NCI-H146 (cell line): ENCODE measurements around the gene CELF1.
"Not testable (repeated sequence)": the region's sequence is repeated elsewhere in the genome, so short reads cannot be mapped to it uniquely, and the experiment has no call there.

Source experiments
- DNase-seq: peaks from one replicate; lab custom pipeline; 2025; lab: John Stamatoyannopoulos, UW

The CELF1 gene

DNA sequence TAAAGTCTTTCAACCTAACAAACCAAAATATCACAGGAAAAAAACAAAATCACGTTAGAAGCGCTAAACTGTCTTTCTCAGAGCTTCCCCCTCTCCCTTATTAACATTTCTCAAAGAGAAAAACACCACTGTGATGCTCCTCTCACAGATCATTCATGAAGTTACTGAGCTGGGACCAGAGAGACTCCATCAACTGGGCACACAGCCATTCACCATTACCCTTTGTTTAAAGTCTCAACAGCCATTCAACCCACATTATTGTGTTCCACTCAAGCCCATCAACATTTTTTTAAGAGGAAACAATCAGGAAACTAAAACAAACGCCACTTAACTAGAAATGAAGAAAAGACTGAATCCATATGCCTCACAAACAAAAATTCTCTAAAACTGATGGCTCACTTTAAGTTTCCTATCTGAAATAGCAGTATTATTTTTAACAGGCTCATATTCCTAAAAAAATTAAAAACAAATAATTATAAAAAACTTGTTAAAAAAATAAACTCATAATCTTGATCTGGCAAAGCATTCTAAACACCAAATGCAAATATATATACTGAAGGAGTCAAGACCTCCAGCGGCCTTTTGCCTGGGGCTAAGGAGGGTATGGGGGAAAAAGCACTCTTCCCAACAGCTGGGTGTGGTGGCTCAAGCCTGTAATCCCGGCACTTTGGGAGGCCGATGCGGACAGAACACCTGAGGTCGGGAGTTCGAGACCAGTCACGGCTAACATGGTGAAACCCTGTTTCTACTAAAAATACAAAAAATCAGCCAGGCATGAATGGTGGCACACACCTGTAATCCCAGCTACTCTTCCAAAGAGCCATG is 14.0 kb downstream of the CELF1 start:
- DNase-seq, result peak; percentile 51

DNA sequence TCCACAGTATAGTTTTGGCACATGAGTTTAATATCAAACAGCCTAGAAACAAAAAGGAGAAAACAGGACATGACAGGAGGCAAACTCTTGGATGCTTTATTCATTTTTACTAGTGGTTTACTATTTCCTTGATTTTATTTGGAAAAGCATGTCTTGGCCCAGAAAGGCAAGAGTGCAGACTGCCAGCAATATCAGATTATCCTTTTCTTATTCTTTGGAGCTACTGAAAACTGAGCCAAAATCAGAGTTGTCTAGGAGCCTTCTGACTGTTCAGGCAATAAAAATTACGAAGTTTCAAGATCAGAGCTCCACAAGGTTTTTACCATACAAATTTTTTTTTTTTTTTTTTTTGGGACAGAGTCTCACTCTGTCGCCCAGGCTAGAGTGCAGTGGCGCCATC is 16.0 kb downstream of the CELF1 start:
- no peak for DNase-seq

DNA sequence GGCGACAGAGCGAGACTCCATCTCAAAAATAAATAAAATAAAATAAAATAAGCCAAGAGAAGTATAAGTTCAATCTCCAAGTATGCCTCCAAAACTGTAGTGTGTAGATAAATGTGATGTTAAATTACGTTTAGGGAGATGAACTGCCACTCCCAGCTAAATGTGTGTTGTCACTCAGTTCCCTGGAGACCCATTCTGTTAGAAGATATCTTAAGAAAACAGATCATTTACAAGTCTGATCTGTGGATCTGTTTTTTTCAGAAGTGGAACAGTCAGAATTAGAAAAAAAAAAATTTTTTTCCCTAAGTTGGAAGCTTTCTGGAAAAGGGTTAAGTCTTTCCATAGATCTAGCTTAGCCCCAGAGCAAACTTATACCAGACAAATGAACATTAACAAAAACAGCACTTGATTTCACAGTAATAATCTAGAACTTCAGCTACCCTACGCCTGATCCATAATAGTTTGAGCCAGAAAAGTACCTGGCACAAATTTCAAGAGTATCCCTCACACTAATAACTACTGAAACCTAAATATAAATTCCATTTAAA is 18.2 kb downstream of the CELF1 start:
- DNase-seq, result no peak

DNA sequence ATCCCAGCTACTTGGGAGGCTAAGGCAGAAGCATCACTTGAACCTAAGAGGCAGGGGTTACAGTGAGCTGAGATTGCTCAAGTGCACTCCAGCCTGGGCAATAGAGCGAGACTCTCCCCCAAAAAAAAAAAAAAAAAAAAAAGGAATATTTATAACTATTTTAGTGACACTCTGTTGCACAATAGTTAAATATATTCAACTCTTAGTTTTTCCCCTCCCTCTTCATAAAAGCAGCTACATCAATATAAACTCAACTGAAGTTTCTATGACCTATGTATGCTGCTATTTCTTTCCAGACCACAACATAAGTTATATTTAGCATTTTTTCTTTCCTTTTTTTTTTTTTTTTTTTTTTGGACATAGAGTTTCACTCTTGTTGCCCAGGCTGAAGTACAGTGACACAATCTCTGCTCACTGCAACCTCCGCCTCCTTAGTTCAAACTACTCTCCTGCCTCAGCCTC is 19.2 kb downstream of the CELF1 start:
- DNase-seq, result no peak

DNA sequence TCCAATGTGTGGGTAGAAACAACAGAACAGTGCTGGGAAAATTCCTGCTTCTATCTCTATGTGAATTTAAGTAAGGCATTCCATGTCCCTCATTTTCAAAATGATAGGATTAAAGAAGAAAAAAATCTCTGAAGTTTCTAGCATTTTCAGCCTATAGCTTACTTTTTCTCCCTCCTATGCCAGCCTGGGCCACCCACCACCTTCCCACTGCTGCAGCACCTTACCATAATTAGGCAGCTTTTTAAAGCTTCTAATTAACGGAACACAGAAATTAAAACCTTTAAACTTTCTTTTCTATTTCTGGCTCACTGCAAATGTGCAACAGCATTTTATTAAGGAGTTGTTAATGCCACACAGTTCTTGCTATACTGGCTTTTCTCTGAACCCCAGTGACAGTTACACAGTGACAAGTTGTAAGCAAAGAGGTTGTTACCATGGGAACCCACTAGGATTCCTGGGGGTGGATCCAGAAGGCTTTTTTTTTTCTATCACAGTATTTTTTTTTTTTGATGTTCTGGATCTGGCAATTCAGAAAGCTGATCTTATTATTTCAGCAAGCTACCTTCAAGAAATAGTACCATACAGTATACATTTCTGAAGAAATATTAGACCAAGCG is 20.2 kb downstream of the CELF1 start:
- peak; percentile 21 for DNase-seq

DNA sequence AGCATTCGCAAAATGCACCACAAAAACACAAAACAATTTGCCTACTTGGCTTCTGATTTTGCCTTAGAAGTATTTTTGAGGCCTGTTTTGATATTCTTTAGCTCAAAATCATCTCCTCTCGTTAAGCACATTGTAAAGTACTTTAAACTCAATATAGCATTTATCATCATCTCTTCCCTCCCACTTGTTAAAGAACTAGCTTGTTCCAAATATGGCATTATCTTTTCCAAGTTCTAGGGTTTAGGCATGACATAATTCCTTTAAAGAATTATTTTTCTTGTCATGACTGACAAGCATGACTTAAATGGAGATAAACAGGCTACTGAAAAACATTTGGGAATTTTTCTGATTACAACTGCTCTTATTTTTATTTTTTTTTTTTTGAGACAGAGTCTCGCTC is 21.3 kb downstream of the CELF1 start:
- no peak for DNase-seq

DNA sequence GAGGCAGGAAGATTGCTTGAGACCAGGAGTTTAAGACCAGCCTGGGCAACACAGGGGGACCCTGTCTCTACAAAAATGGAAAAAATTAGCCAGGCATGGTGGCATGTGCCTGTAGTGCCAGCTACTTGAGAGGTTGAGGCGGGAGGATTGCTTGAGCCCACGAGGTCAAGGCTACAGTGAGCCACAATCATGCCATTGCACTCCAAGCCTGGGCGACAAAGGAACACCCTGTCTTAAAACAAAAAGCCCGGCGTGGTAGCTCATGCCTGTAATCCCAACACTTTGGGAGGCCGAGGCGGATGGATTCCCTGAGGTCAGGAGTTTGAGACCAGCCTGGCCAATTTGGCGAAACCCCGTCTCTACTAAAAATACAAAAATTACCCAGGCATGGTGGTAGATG is 22.2 kb downstream of the CELF1 start:
- not testable (repeated sequence) for DNase-seq

DNA sequence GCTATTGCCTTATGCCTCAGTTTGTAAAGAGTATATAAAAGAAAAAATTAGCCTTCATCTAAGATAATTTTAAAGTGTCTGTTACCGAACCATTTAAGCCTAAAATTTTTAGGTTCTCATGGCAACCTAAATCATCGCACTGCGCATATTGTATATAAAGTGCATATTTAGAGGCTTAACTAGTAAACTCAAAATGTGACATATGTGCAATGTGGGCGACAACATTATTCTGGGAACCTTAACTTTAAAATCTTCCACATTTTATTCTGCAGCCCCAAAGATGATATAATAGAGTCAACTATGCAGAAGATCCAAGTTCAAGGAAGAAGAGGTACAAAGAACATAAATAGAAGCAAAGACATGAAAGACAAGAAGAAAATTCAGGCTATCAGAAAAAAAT is 23.0 kb downstream of the CELF1 start:
- no peak for DNase-seq

DNA sequence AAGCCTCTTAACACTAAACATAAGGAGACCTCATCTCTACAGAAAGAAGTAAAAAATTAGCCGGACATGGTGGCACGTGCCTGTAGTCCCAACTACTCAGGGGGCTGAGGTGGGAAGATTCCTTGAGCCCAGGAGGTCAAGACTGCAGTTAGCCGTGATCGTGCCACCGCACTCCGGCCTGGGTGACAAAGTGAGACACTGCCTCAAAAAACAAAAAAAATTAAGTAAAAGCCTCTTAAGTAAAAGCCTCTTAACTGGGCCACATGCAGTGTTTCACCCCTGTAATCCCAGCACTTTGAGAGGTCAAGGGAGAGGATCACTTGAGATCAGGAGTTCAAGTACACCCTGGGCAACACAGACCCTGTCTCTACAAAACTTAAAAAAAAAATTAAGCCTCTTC is 25.7 kb downstream of the CELF1 start:
- no peak for DNase-seq

DNA sequence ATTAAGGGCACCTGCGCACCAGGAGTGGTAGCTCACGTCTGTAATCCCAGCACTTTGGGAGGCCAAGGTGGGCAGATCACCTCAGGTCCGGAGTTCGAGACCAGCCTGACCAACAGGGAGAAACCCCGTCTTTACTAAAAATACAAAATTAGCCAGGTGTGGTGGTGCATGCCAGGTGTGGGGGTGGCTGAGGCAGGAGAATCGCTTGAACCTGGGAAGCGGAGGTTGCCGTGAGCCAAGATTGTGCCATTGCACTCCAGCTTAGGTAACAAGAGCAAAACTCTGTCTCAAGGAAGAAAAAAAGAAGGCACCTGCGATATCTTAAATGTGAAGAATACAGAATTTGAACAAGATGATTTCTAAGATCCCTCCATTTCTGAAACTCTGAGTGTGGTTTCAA is 26.9 kb downstream of the CELF1 start:
- not testable (repeated sequence) for DNase-seq

DNA sequence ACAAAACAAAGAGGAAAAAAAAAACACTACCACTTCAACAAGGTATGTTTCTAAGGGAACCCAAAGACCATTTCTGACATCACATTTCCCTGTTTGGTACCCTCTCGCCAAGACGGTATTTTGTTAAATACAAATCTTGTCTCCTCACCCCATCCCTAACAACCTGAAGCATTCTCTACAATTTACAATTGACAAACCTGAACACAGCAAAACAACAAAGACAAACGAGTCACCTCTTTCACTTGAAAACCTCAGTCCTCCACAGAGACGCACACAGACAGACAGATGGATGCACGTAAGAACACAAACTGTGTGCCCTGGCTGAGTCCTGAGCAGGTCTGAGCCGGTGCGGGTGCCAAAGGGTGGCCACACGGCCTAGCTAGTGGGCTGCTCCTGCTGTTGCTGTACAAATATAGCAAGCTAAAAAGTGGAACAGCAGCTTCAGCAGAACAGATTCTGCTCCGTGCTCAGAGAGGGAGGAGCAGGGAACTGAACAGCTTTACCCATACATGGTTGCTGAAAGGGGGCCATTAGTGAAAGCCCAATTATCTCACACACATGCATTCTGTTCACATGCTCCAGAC is 28.5 kb downstream of the CELF1 start:
- DNase-seq, result no peak

DNA sequence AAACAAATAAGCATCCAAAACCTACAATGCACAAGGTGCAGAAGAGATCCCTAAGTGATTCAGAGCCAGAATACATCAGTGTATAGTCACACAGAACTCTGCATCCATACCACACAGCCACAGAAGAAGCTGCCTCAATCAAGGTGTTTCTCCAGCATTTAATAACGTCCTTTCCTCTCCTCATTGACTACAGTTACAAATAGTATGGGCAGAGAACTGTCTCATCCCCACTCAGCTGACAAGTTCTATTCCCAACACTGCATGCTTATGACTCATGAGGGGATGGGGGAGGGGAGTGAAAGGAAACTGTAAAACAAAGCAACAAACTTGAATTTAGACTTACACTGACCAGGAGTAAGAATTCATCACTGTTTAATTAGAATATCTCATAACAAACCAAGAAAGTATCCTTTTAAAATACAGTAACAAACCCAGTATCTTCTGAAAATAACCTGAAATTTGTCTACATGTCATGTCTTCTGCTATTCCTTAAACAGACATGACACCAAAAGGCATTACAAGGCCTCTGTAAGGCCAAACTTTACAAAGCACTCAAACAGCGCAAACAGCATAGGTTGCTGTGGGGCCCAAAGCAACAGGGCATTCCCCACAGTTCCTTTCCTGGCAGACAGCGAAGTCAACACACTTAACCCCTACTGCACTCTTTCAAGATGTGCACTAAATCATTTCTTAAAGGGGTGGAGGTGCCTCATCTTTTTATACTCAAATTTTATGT is 29.3 kb downstream of the CELF1 start:
- no peak for DNase-seq

DNA sequence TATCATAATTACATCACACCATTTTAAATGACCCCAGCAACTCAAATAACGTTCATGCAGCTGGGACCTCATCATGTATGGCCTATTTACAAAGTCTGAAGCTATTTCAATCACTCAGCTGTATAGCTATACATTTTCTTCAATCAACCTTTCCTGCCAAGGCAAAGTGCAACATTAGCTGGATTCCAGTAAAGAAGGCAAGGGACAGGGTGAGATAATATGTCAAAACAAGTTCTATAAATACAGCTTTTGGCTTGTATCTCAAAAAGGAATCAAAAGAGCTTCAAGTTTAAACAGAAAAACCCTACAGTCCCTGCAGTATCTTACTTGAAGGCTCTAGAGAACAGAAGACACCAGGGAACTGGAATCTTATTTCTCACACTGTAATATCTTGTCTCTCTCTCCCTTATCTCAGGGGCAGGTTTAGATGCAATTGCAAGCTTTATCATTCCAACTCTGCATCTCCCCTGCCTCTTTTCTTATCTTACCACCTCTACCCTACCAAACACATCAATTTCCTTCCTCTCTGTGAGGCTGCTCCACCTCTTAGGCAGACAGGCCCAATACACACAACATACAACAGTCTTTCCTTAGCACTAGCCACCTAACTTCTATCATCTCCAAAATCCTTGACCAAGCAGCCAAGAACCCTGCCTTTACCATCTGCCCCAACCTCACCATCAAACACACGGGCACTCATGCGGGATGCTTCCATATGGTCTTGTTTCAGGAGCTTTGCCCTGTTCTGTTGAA is 34.5 kb downstream of the CELF1 start:
- DNase-seq, result peak; percentile 8

DNA sequence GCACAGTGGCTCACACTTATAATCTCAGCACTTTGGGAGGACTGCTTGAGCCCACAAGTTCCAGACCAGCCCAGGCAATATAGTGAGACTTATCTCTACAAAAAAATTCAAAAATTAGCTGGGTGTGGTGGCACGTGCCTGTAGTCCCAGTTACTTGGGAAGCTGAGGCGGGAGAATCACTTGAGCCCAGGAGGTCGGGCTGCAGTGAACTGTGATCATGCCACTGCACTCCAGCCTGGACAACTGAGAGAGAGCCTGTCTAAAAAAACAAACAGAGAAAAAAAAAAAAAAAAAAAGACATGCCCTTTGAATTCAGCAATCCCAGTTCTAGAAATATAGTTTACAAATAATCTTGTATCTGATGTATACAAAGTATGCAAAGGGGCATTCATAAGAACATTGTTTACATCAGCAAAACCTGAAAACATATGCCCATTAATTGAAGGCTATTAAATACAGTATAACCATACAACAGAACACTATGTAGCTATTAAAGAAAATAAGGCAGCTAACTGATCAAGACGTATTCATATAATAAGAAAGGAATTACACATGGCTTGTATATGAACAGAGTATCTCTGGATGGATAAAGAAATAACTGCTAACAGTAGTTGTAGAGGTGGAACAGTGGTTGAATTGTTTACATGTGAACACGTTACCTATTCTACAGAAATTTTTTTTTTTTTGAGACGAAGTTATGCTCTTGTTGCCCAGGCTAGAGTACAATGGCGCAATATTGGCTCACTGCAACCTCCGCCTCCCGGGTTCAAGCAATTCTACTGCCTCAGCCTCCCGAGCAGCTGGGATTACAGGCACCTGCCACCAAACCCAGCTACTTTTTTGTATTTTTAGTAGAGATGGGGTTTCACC is 35.7 kb downstream of the CELF1 start:
- no peak for DNase-seq

DNA sequence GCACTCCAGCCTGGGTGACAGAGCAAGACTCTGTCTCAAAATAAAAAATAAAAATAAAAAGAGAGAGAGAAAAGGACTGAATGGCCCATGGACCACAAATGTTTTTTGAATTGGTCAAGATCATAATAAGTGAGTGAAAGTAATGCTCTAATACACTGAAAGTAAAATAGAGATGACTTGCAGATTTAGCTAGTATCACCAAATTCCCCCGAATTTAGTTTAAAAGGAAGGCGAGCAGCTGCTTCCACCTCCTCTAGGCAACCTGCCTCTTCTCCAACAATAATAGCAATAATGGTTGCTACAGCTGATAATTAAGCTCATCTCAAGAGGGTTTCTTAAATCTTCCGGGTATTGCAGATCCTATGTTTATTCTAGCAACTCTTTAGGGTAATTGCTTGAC is 36.8 kb downstream of the CELF1 start:
- DNase-seq, result no peak

DNA sequence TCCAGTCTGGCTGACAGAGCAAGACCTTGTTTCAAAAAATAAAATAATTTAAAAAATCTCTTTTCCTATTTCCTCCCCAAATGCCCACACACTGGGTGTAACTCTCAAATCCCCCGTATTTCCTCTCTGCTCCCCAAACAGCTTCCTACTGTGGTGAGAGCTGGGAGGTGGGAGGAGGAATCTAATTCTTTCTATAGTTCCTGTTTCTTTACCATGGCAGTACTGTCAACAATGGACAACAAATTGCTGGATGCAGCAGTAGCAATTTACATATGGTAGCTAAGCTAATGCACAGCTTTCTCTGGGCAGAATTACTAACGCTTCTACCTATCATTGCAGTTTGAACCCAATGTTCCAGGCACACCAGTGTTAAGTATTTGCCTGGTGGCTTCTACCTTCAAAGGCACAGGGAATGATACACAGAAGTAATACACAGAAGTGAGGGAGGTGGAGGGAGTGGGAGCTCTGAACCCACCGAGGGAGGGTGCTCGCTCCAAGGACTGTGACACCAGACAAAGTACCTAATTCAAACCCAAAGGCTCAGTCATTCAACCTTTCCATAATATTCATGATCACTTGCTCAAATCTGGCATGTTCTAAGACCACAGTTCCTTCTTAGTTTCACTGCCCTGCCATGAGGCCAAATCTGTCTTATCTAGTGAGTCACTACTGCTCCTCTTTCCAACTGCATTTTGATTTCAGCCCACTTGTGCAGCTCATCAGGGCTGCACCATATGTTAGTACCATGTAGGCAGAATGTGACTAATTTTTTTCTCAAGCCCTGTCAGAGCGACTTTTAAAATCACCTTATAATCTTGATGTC is 37.9 kb downstream of the CELF1 start:
- DNase-seq, result no peak

DNA sequence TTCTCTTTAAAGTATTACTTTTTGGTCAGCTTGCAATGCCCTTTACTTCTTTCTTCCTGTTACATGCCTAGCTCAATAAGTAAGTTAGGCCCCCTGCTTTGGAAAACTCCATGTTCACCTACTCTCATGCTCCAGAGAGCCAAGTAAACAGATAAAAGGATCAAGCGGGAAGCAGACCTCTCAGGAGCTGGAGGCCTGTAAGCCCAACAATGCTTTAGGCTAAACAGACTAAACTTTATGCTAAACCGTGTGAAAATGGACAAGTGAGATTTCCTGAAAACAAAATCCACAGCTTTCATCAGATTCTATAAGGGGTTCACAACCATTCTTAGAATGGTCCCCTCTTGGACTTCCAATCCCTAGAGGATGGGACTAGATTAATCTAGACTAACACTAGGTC is 40.2 kb downstream of the CELF1 start:
- no peak for DNase-seq

DNA sequence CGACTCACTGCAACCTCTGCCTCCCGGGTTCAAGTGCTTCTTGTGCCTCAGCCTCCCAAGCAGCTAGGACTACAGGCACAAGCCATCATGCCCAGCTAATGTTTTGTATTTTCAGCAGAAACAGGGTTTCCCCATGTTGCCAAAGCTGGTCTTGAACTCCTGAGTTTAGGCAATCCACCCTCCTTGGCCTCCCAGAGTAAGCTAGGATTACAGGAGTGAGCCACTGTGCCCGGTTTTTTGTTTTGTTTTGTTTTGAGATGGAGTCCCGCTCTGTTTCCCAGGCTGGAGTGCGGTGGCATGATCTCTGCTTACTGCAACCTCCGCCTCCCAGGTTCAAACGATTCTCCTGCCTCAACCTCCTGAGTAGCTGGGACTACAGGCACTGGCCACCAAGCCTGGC is 41.0 kb downstream of the CELF1 start:
- DNase-seq, result no peak

DNA sequence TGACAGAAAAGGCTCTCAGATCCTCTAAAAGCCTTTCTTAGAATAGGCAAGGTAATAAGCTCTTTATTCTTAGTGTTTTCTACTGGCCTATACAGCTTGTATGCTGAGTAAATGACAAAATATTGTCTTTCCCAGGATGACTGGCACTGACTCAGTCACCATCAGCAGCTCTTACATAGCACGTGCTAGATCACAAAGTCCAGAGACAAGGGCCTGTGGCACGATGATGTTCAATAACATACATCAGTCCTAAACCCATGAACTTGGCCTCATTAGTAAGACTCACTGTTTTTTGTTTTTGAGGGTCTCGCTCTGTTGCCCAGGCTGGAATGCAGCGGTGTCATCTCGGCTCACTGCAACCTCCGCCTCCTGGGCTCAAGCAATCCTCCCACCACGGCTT is 42.7 kb downstream of the CELF1 start:
- DNase-seq, result no peak

DNA sequence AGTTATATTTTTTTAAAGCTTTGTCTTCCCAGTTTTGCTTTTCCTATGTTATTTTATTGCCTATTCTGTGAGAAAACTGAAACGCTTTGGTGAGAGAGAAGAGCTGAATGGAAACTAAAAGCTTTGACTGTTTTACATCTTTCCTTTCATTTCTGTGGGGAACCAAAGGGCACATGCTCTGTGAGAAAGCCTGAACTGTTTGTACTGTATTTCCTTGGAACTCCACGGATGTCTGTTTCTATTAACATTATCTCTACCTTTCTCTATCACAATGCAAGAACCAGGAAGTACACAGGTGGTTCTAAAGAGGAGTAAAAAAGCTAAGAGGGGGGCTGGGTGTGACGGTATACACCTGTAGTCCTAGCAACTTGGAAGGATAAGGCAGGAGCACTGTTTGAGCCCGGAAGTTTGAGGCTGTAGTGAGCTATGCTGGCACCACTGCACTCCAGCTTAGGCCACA is 43.8 kb downstream of the CELF1 start:
- no peak for DNase-seq
